GM23338 (cell line): ENCODE measurements around the gene LBX1. TPM values are rescaled to one million over a fixed set of nuclear protein-coding genes. Genes with fewer than 3 reads are reported as not detected.

Experiments
- ATAC-seq: fragments of 200-7000 bp; cut with Tn5 transposase; 3 replicates; pipeline ENCODE4 v1.9.1; 2020
- DNase-seq: peaks from one replicate; pipeline ENCODE4 v3.0.0-alpha.2; 2015; ENCODE audit warnings: low spot score
- H2AFZ ChIP-seq: fragments of 200-600 bp; sonication (generic); 2 replicates; pipeline ENCODE4 v1.8.0; 2016; ENCODE audit warnings: antibody characterized with exemption, mild to moderate bottlenecking, moderate library complexity
- H3F3A ChIP-seq: fragments of 200-600 bp; sonication (generic); replicated peaks from 2 replicates; pipeline ENCODE4 v1.8.0; 2017; ENCODE audit warnings: antibody characterized with exemption, mixed run types, low read depth
- H3K27ac ChIP-seq: fragments of 200-600 bp; sonication (generic); 2 replicates; pipeline ENCODE4 v1.6.1; 2016; ENCODE audit warnings: low read depth
- H3K27me3 ChIP-seq: fragments of 200-600 bp; sonication (generic); 2 replicates; pipeline ENCODE4 v1.8.0; 2016; ENCODE audit warnings: mild to moderate bottlenecking, mixed run types, moderate library complexity; ENCODE audit not compliant: insufficient read depth
- H3K36me3 ChIP-seq: fragments of 200-600 bp; sonication (generic); 2 replicates; pipeline ENCODE4 v1.8.0; 2016; ENCODE audit warnings: mild to moderate bottlenecking; ENCODE audit not compliant: insufficient read depth
- H3K4me1 ChIP-seq: fragments of 200-600 bp; sonication (generic); 2 replicates; pipeline ENCODE4 v1.8.0; 2016; ENCODE audit warnings: mild to moderate bottlenecking, moderate library complexity; ENCODE audit not compliant: insufficient read depth
- H3K4me2 ChIP-seq: fragments of 200-600 bp; sonication (generic); 2 replicates; pipeline ENCODE4 v1.7.1; 2017; ENCODE audit warnings: mixed run types
- H3K4me3 ChIP-seq: fragments of 200-600 bp; sonication (generic); 2 replicates; pipeline ENCODE4 v1.6.1; 2016; ENCODE audit warnings: mixed run types
- H3K79me2 ChIP-seq: fragments of 200-600 bp; sonication (generic); replicated peaks from 2 replicates; pipeline ENCODE4 v1.8.0; 2017; ENCODE audit warnings: mild to moderate bottlenecking; ENCODE audit not compliant: insufficient read depth
- H3K9me2 ChIP-seq: fragments of 200-600 bp; sonication (generic); 2 replicates; pipeline ENCODE4 v1.8.0; 2017; ENCODE audit not compliant: insufficient read depth
- H4K20me1 ChIP-seq: fragments of 200-600 bp; sonication (generic); replicated peaks from 2 replicates; pipeline ENCODE4 v1.8.0; 2017; ENCODE audit warnings: mild to moderate bottlenecking; ENCODE audit not compliant: insufficient read depth
- H3K27ac Mint-ChIP-seq: 2 replicates; pipeline ENCODE4 v1.8.0; 2020; ENCODE audit warnings: inconsistent platforms, mild to moderate bottlenecking, moderate library complexity, mixed read lengths
- H3K27me3 Mint-ChIP-seq: 3 replicates; pipeline ENCODE4 v1.8.0; 2022; ENCODE audit warnings: low read depth, mild to moderate bottlenecking, moderate library complexity, mixed read lengths, inconsistent platforms; ENCODE audit not compliant: insufficient read depth, poor library complexity
- H3K36me3 Mint-ChIP-seq: 3 replicates; pipeline ENCODE4 v1.8.0; 2021; ENCODE audit warnings: low read depth, mild to moderate bottlenecking, inconsistent platforms, moderate library complexity, mixed read lengths
- H3K4me1 Mint-ChIP-seq: 3 replicates; pipeline ENCODE4 v1.8.0; 2020; ENCODE audit warnings: mild to moderate bottlenecking, inconsistent platforms, mixed read lengths
- H3K4me3 Mint-ChIP-seq: 3 replicates; pipeline ENCODE4 v1.8.0; 2021; ENCODE audit warnings: moderate library complexity, mild to moderate bottlenecking, inconsistent platforms, mixed read lengths
- H3K9me3 Mint-ChIP-seq: 3 replicates; pipeline ENCODE4 v1.8.0; 2020; ENCODE audit warnings: moderate library complexity, mild to moderate bottlenecking, inconsistent platforms, mixed read lengths
- CREB1 ChIP-seq: fragments of 250-450 bp; sonication (Bioruptor Pico); IDR thresholded peaks from 2 replicates; pipeline ENCODE4 v1.5.0; 2020; ENCODE audit warnings: low read depth, mild to moderate bottlenecking, moderate library complexity
- CTCF ChIP-seq, 2 experiments: fragments of 200-600 bp in 1 of 2; sonication (generic) in 1 of 2; conservative IDR thresholded peaks; 2 replicates each; pipeline versions ENCODE4 v1.5.1 to v1.6.1; 2016 to 2017; ENCODE audit warnings: antibody characterized with exemption in 2 of 2, low read depth in 2 of 2, mild to moderate bottlenecking in 2 of 2, moderate library complexity in 1 of 2
- EZH2 ChIP-seq: fragments of 200-600 bp; sonication (generic); IDR thresholded peaks from one replicate; pipeline ENCODE4 v1.8.0; 2017; ENCODE audit warnings: antibody characterized with exemption, mild to moderate bottlenecking, low read depth; ENCODE audit not compliant: unreplicated experiment
- EZH2phosphoT487 ChIP-seq: fragments of 200-600 bp; sonication (generic); IDR thresholded peaks from one replicate; pipeline ENCODE4 v1.8.1; 2018; ENCODE audit warnings: antibody characterized with exemption; ENCODE audit not compliant: unreplicated experiment
- JUNB ChIP-seq: IDR thresholded peaks from one replicate; pipeline ENCODE4 v1.6.1; 2016; ENCODE audit warnings: antibody characterized with exemption; ENCODE audit not compliant: unreplicated experiment
- STAT1 ChIP-seq: IDR thresholded peaks from one replicate; pipeline ENCODE4 v1.6.1; 2016; ENCODE audit warnings: antibody characterized with exemption; ENCODE audit not compliant: unreplicated experiment
- ZNF114 ChIP-seq: fragments of 250-450 bp; sonication (Bioruptor Pico); IDR thresholded peaks from 2 replicates; pipeline ENCODE4 v1.5.0; 2020; ENCODE audit warnings: mild to moderate bottlenecking, moderate library complexity
- ZNF331 ChIP-seq: fragments of 250-450 bp; sonication (Bioruptor Pico); IDR thresholded peaks from 2 replicates; pipeline ENCODE4 v1.5.0; 2020; ENCODE audit warnings: low read depth, mild to moderate bottlenecking, moderate library complexity
- polyA plus RNA-seq: library from polyadenylated mRNA; unstranded; fragments of >200 nt; fragmentation: Nextera tagmentation; extraction: Ambion mirVana; gene quantifications from 2 replicates; pipeline ENCODE4 v1.2.1, GENCODE V29; 2016
- total RNA-seq: library from RNA; depleted of rRNA; stranded (reverse); fragments of >200 nt; shearing (Covaris generic); gene quantifications from 2 replicates; pipeline ENCODE4 v1.2.3, GENCODE V29; 2014
- TF ChIP-seq, protein P1 (sequence below): IDR thresholded peaks from one replicate; pipeline ENCODE4 v1.6.1; 2018; ENCODE audit warnings: antibody characterized with exemption; ENCODE audit not compliant: unreplicated experiment

Gene LBX1
- total and polyA plus RNA-seq, 2 experiments from 2014 or later = not detected

- peaks cover 22% of the 10 kb centered on the region; the same call in 1 of the 2 replicates for H3K27me3 ChIP-seq
- peaks cover 46% of the 10 kb centered on the region for H3K4me1 ChIP-seq
- H3K36me3 Mint-ChIP-seq = no peaks in the 10 kb centered on the region
- H3K4me3 Mint-ChIP-seq = no peak overlapping the region
- H3K27ac ChIP-seq = no peak overlapping the region
- peaks cover 59% of the 10 kb centered on the region for H3K4me1 Mint-ChIP-seq
- no peaks in the 10 kb centered on the region for H3K36me3 ChIP-seq
- ATAC-seq = no peak
- H3K27ac Mint-ChIP-seq = no peak overlapping the region
- no peaks in the 10 kb centered on the region for H4K20me1 ChIP-seq
- no peak overlapping the region for H2AFZ ChIP-seq
- DNase-seq = no peak
- peaks cover 29% of the 10 kb centered on the region for H3K27me3 Mint-ChIP-seq
- 0 out of 2 replicates have a peak, but pooled peaks cover 3% of the 10 kb centered on the region for H3F3A ChIP-seq
- no peaks in the 10 kb centered on the region; the same call in 1 of the 2 replicates for H3K9me2 ChIP-seq
- H3K9me3 Mint-ChIP-seq = no peaks in the 10 kb centered on the region
- no peak overlapping the region for H3K4me2 ChIP-seq
- H3K4me3 ChIP-seq = no peak overlapping the region
- H3K79me2 ChIP-seq = no peaks in the 10 kb centered on the region
- no peak for TF ChIP-seq EZH2phosphoT487
These were observed 34.0 kb upstream of the LBX1 start for GRCh38 chr10:101263150-101263752.

- H3K4me3 Mint-ChIP-seq = no peak overlapping the region; the same call in 2 of the 3 replicates
- Histone ChIP-seq H3K4me3 (no peak overlapping the region), H3K27me3 (peaks cover 22% of the 10 kb centered on the region; the same call in 1 of the 2 replicates), H4K20me1 (no peaks in the 10 kb centered on the region), H3K79me2 (no peaks in the 10 kb centered on the region), H3F3A (0 out of 2 replicates have a peak, but pooled peaks cover 3% of the 10 kb centered on the region), H3K4me1 (peaks cover 36% of the 10 kb centered on the region), H3K4me2 (peak overlapping the region; percentile 79; the same call in 1 of the 2 replicates), H3K27ac (no peak overlapping the region), H3K36me3 (no peaks in the 10 kb centered on the region), H2AFZ (no peak overlapping the region), H3K9me2 (no peaks in the 10 kb centered on the region; the same call in 1 of the 2 replicates)
- no peaks in the 10 kb centered on the region; the same call in 2 of the 3 replicates for H3K9me3 Mint-ChIP-seq
- H3K27ac Mint-ChIP-seq = no peak overlapping the region
- H3K36me3 Mint-ChIP-seq = no peaks in the 10 kb centered on the region
- ATAC-seq = peak; percentile 9; the same call in 2 of the 3 replicates
- no peak for DNase-seq
- no peak for TF ChIP-seq ZNF331 (CRISPR knock-in tag)
- no peak for TF ChIP-seq CTCF (conservative IDR thresholded peaks at IDR 0.05; ENCODE audit: low read depth in 2 of 2)
- no peak for TF ChIP-seq EZH2phosphoT487
- TF ChIP-seq JUNB = no peak
- TF ChIP-seq CREB1 (CRISPR knock-in tag) = no peak
- TF ChIP-seq ZNF114 (CRISPR knock-in tag) = no peak
- no peak for TF ChIP-seq EZH2
- H3K27me3 Mint-ChIP-seq = peaks cover 31% of the 10 kb centered on the region
- peaks cover 51% of the 10 kb centered on the region for H3K4me1 Mint-ChIP-seq
These were observed 32.9 kb upstream of the LBX1 start for GRCh38 chr10:101262147-101262546.

DNA sequence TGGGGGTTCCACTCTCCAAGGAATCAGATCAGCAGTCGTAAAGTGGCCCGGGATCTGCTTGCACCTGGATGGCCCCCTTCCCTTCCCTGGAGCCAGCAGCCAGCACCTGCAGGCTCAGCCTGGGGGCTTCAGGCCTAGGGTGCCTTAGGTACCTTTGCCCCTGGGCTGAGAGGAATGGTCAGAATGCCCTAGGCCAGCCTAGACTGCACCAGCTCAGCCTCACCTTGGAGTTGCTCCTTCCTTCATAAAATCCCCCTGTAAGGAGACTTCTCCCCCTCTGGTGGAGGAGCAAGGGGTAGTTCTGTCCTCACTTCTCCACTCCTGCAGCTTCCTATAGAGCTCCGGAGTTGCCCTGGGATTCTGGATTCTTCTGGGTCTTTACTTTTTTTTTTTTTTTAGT lies 32.4 kb upstream of the LBX1 start:
- H3K36me3 ChIP-seq = no peaks in the 10 kb centered on the region
- H3F3A ChIP-seq = 0 out of 2 replicates have a peak, but pooled peaks cover 3% of the 10 kb centered on the region
- peaks cover 22% of the 10 kb centered on the region; the same call in 1 of the 2 replicates for H3K27me3 ChIP-seq
- H3K27ac Mint-ChIP-seq = no peak overlapping the region
- H3K36me3 Mint-ChIP-seq = no peaks in the 10 kb centered on the region
- H3K9me3 Mint-ChIP-seq = no peaks in the 10 kb centered on the region; the same call in 2 of the 3 replicates
- H3K4me1 ChIP-seq = peaks cover 31% of the 10 kb centered on the region
- peaks cover 30% of the 10 kb centered on the region for H3K27me3 Mint-ChIP-seq
- no peaks in the 10 kb centered on the region for H3K79me2 ChIP-seq
- no peaks in the 10 kb centered on the region for H4K20me1 ChIP-seq
- peak overlapping the region; percentile 51; the same call in 2 of the 3 replicates for H3K4me3 Mint-ChIP-seq
- H3K4me1 Mint-ChIP-seq = peaks cover 47% of the 10 kb centered on the region
- TF ChIP-seq, protein P1, sequence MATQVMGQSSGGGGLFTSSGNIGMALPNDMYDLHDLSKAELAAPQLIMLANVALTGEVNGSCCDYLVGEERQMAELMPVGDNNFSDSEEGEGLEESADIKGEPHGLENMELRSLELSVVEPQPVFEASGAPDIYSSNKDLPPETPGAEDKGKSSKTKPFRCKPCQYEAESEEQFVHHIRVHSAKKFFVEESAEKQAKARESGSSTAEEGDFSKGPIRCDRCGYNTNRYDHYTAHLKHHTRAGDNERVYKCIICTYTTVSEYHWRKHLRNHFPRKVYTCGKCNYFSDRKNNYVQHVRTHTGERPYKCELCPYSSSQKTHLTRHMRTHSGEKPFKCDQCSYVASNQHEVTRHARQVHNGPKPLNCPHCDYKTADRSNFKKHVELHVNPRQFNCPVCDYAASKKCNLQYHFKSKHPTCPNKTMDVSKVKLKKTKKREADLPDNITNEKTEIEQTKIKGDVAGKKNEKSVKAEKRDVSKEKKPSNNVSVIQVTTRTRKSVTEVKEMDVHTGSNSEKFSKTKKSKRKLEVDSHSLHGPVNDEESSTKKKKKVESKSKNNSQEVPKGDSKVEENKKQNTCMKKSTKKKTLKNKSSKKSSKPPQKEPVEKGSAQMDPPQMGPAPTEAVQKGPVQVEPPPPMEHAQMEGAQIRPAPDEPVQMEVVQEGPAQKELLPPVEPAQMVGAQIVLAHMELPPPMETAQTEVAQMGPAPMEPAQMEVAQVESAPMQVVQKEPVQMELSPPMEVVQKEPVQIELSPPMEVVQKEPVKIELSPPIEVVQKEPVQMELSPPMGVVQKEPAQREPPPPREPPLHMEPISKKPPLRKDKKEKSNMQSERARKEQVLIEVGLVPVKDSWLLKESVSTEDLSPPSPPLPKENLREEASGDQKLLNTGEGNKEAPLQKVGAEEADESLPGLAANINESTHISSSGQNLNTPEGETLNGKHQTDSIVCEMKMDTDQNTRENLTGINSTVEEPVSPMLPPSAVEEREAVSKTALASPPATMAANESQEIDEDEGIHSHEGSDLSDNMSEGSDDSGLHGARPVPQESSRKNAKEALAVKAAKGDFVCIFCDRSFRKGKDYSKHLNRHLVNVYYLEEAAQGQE = no peak
- TF ChIP-seq CTCF (conservative IDR thresholded peaks at IDR 0.05; ENCODE audit: low read depth in 2 of 2) (0 out of 4 replicates have a peak, but pooled peaks of 1 of the 2 experiments have one; percentile 9), STAT1 (no peak)
- H3K27ac ChIP-seq = no peak overlapping the region
- peak overlapping the region; percentile 46 for H3K4me3 ChIP-seq
- peak overlapping the region; percentile 79 for H3K4me2 ChIP-seq
- DNase-seq (peak; percentile 47), ATAC-seq (peak; percentile 55)
- peak overlapping the region; percentile 74; the same call in 1 of the 2 replicates for H2AFZ ChIP-seq
- H3K9me2 ChIP-seq = no peaks in the 10 kb centered on the region; the same call in 1 of the 2 replicates
